Mammary epithelial cell (primary cell): ENCODE results near the gene KRTAP19-8.

ENCODE experiments used
- CTCF ChIP-seq, 2 donors: IDR thresholded peaks in 1 of 2; conservative IDR thresholded peaks in 1 of 2; 2 replicates each; pipeline ENCODE4 v1.5.1; 2011 to 2012; ENCODE audit warnings: inconsistent platforms in 2 of 2, low read length in 2 of 2, mild to moderate bottlenecking in 2 of 2, control low read depth in 1 of 2, low read depth in 1 of 2; ENCODE audit not compliant: insufficient read depth in 1 of 2; ENCODE audit errors: extremely low read depth in 1 of 2
- EZH2 ChIP-seq: IDR thresholded peaks from 2 replicates; pipeline ENCODE4 v1.6.1; 2012; ENCODE audit warnings: low read length, inconsistent platforms, borderline replicate concordance

GRCh38 chr21:31052489-31053142 is 14.3 kb upstream of the KRTAP19-8 start:
- no peak for TF ChIP-seq CTCF (conservative IDR thresholded peaks at IDR 0.05 in 1 of 2, IDR thresholded peaks at IDR 0.05 in 1 of 2; ENCODE audit: extremely low read depth in 1 of 2, insufficient read depth in 1 of 2, low read depth in 1 of 2, low read length in 2 of 2)
- no peak for TF ChIP-seq EZH2
